C4-2B (cell line): Measurements from ENCODE around the gene DCLK1.

Experiments
- CTCF ChIP-seq: fragments of 450-650 bp; conservative IDR thresholded peaks from 2 replicates; pipeline ENCODE4 v1.5.1; 2017; ENCODE audit warnings: mild to moderate bottlenecking
- ZFX ChIP-seq: fragments of 450-650 bp; IDR thresholded peaks from 2 replicates; pipeline ENCODE4 v1.6.1; 2017

GRCh38 chr13:35891507-35892441 is 239.4 kb downstream of the DCLK1 start:
- TF ChIP-seq CTCF (no peak), ZFX (no peak)
